ENCODE measurements around the gene PRG3.

The PRG3 gene

DNA sequence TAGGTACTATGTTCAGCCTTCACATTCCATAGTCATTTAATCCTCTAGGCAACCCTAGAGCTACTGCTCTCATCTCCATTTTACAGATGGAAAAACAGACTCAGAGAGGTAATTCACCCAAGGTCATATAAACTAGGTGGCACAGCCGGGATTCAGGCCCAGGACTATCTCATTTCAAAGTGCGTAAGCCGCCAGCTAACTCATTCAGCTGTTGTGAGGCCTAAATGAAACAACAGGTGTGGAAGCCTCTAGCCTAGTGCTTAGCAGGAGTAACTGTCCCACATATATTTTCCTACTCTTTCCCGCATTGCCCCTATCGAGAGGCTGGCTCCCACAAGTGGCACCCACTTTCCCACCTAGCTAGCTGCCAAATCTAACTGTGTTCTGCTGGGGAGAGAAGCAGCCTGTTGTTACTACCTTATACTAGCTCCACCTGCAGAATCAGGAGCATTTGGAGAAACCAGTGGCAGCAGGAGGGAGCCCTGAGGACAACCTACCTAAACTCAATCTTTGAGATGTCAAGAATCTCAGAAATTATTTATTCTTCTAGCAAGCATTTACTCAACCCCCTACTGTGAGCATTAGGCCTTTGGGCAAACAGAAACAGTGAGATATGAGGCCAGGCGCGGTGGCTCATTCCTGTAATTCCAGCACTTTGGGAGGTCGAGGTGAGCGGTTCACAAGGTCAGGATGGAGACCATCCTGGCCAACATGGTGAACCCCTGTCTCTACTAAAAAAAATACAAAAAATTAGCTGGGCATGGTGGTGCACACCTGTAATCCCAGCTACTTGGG is 20.9 kb downstream of the PRG3 start:
- DNase-seq (ENCODE audit: low read depth in 3 of 3) = no peak

DNA sequence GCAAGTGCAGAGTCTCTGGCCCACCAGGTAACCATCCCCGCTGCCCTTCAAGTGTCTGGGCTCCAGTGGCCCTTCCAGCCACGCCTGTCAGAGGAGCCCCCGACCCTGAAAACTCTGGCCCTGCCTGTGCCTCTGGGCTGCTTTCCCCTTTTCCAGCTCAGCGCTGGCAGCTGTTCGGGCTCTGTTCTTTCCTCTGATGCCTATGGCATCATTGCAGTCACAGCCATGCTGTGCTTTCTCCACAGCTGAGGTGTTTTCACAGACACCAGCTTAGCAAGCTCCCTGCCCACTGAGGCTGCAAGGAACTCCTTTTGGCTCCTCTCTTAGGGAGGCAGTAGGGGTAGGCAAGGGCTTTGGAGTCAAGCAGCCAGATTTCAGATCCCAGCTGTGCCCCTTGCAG is 21.6 kb downstream of the PRG3 start:
- DNase-seq (ENCODE audit: low read depth in 3 of 3) = no peak

DNA sequence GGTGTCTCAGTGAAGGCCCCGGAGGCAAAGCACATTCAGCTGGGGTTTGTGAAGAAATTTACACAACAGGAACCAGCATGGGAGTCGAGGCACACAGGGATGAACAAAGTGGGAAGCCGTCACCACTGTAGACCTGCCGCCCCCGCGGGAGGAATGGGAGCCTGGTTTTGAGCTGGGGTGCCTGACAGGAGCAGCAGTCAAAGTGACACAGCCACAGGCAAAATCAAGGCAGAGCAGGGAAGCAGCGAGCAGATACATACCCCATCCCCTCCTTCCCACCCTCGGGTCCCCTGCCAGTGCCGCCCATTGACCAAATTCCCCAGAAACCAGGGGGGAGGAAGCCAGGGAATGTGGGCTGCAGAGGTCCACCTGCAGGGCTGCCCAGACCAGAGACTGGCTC is 22.0 kb downstream of the PRG3 start:
- DNase-seq (ENCODE audit: low read depth in 3 of 3) = no peak

DNA sequence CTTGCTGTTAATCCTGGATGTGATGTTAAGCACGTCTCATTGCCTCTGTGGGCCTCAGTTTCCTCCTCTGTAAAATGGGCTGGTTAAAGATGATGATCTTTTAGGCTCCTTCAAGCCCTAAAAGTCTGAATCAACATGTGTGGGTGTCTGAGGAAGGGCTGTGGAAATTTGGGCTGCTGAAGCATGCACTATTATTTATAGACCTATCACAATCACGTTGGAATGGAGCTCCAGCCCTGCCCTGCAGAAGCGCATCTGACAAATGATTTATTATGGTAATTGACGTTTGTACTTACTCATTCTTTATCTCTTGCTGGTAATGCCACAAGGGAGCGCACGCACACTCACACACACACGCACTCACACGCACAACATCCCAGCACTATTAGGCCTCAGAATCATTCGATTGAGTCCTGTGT is 22.4 kb downstream of the PRG3 start:
- no peak for DNase-seq (ENCODE audit: low read depth in 3 of 3)

DNA sequence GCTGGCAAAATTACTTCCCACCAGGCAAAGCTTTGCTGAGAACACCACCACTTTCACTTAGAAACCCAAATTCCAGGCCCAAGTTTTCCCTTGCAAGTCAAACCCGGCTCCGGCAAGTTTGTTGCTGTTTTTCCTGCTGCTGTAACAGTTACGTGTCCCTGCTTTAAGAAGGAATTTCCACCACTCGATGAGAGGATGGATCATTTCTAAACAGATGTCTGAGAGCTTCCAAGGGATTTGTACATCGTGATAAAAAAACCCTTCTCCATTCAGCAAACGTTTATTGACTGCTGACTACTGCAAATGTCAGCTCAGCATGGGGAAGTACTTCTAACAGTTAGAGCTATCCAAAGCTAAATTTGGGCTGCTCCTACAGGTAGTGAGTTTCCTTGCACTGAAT is 23.1 kb downstream of the PRG3 start:
- DNase-seq (ENCODE audit: low read depth in 3 of 3) = no peak

DNA sequence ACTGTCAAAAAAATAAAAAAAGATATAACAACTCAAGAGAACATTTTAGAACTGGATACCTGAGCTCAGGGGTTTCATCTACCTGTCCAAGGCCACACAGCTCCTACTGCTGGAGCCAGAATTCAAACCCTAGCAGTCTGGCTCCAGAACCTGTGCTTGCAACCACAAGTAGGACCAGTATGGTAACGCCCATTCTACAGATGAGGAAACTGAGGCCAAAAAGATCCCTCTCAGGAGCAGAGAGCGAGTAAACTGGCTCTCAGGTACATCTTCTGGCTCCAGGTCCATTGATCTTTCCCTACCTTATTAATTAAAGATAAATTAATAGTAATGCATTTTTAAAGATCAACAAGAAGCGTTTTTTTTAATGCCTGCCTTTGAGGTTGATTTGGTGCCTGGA is 23.6 kb downstream of the PRG3 start:
- no peak for DNase-seq (ENCODE audit: low read depth in 3 of 3)

DNA sequence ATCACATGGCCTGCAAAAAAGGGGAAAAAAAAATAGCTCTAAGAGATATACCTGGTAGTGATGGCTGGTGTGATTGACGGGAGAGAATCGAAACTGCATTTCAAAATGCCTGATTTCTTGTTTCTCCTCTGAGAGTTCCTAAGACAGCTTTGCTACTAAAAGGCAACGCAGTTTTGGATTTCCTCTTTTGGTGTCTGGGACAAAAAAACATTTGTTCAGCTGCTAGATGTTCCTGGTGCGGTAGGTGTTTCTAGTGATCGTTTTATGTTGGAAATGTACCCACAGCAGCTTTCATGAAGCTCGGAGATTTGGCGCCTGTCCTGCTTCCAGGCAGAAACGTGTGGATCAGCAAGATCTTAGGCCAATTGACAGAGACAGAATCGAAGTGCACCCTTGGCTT is 24.7 kb downstream of the PRG3 start:
- DNase-seq (ENCODE audit: low read depth in 3 of 3) = no peak

DNA sequence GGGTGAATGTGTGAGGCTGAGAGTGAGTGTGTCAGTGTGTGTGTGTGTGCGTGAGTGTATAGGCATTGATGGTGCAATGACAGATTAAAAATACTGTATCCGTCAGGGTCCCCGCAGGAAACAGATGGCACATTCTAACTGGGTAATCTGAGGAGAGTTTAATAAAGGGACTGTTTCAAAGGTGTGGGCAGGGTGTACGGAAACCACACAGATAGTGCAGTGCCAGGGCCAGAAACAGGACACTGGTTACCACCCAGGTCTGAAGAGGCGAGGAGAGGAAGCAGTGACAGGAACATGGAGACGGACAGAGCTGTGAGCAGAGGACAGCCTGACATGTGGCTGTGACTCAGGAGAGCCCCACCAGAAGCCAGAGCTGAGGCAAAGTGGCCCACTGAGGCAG is 26.3 kb downstream of the PRG3 start:
- no peak for DNase-seq (ENCODE audit: low read depth in 3 of 3)

DNA sequence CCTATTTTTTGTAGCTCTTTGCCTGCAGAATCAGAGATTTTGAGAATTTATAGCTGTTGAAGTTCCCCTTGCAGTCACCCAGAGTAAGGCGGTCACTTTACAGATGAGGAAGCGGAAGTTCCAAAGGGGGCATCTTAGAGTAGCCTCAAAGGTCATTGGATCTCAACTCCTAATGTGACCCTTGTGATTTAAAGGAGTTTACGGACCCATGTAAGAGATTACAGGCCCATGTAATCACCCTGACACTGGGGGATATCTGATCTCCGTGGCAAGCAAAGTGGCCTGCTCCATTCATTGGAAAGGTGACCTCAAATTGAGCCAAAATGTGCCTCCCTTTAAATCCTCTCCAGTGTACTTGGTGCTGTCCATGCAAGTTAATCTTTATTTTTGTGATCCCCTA is 27.1 kb downstream of the PRG3 start:
- no peak for DNase-seq (ENCODE audit: low read depth in 3 of 3)

DNA sequence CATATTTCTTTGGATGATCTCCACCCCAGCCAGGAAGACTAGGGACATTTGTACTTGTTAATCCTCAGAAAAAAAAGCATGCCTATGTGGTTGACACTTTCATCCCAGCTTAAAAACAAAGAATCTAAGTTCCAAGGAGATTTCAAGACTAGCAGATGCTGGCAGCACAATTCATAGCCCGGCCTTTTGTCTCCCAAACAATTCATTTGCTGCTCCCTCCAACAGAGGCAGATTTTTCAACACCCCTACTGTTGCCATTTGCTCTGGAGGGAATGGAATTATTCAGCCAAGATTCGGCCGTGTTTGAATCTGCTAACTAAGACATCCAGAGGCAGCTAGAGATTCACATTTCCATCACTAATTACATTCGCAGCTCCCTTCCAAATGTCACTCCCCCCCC is 27.5 kb downstream of the PRG3 start:
- DNase-seq (ENCODE audit: low read depth in 3 of 3) = no peak

DNA sequence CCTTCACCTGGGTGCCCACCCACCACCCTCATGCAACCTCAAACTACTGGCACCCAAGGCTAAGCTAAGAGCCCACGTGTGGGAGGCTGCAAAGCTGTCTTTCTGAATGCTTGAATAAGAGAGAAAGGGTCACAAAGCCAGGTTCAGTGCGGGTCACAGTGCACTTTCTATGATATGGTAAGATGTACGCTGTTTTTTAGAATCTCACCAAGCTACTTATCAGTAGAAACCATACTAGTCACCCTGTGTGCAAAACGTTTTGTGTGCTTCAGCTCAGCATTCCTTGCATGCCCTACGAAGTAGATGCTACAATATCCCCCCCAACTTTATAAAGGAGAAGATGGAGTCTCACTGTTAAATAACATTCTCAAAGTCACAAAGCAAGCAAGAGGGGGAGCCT is 27.9 kb downstream of the PRG3 start:
- DNase-seq (ENCODE audit: low read depth in 3 of 3) = no peak

DNA sequence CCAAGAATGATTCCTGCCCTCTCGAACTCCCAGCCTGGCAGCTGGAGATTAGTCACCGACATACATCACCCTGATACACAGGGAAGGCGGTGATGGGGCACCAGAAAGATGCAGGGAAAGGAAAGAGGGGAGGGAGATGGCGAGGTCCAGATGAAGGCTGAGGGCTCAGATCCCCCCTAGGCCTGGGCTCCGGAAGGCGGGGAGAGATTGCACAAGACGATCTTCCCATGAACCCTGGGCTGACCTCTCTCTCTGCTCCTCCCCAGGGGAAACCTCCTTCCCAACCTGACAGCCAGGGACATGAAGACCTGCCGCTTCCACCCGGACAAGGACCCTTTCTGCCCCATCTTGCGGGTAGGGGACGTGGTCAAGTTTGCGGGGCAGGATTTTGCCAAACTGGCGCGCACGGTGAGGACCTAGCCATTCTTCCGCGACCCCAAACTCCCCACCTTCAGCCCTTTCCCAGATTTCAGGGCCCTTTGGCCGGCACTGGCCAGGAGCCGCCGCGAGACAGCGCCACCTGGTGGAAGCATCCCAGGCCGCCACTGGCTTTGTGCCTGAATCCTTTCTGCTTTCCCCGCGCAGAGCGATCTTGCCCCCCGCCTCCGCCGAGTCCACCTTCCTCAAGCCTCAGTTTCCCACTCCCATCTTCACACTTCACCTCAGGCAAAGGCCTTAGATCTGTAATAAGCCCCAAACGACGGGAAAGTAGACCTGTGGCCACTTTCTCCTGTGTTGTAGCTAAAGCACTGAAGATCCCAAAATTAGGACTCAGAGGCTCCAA is 31.3 kb downstream of the PRG3 start:
- DNase-seq (ENCODE audit: low read depth in 3 of 3) = peak; percentile 33 to 64 (median 33)

DNA sequence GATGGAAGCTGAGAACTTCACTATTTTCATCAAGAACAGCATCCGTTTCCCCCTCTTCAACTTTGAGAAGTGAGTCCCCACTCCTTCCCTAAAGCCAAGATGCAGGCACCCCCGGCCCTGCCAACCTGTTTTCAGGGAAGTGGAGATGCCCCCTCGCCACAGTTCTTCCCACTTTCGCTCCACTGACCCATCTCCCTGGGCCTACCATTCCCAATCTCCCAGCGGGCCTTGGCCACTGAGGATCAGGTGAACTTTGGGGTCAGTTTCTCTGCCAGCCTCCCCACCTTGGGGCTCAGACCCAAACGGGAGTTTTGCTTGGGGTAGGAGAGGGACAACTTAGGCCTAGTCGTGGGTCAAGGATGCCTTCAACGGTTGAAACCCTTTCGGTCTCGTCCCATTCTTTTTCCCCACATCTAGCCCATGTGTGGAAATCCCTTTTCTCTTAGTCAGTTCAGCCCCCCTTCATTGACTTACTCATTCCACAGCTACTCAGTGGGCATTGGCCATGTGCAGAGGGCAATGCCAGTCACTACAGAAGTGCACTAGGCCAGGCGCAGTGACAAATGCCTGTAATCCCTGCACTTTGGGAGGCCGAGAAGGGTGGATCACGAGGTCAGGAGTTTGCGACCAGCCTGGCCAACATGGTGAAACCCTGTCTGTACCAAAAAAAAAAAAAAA is 32.2 kb downstream of the PRG3 start:
- no peak for DNase-seq (ENCODE audit: low read depth in 3 of 3)

DNA sequence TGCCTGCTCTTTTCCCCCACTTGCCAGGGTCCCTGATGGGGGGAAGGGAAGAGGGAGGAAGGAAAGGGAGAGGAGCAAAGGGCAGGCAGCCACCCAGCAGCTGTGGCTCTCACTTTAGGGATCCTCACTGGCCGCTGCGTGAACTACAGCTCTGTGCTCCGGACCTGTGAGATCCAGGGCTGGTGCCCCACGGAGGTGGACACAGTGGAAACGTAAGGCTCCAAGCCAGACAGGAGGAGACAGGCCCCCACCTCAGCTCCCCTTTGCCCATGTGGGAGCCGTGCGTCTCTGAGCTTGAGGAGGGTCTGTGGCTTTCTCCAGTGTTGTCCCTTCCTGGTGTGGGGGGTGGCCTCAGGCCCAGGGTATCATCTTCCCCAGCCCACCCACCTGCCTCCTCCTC is 32.9 kb downstream of the PRG3 start:
- DNase-seq (ENCODE audit: low read depth in 3 of 3) = no peak

DNA sequence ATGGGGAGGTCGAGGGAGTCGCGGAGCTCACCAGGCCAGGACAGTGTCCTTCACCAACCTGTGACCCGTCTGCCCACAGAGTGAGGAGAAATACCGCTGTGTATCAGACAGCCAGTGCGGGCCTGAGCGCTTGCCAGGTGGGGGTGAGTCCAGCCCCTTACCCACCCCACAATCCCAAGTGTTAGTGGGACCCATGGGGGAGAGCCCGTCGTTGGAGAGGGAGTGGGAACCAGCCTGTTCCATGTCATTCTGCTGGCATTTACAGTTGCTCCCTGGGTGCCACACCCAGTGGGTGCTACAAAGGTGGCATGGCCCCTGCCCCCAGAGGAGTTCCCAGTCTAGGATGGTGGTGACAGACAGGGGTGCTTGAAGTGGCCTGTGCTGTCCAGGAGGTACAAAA is 33.6 kb downstream of the PRG3 start:
- DNase-seq (ENCODE audit: low read depth in 3 of 3) = no peak

DNA sequence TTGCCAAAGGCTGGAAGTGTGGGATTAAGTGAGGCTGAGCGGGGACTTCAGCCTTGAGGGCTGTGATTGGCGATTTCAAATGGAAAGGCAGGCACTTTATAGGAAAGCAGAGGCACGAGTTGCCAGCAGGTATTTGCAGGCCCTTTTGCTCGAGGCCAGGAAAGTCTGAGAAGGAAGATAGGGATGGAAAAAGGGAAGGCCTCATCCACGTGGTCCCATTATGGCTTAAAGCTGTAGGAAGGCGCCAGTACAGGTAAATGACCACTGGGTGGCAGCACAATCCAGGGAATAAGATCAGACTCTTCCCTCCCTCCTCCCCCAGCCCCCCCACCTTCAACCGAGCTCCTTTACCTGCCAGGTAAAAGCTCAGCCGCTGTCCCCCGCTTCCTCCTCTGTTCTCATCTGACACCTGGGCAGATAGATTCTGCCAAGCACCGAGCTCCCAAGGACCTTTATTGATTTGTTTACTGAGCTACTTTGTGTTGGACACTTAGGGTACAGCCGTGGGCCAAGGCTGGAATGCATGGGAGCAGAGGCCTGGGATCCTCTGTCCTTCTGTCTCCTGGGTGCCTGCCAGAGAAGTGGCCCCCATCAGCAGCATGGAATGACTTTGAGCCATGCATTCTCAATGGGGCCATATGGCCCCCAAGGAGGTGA is 35.3 kb downstream of the PRG3 start:
- peak; percentile 45 to 67 (median 67) for DNase-seq (ENCODE audit: low read depth in 3 of 3)

DNA sequence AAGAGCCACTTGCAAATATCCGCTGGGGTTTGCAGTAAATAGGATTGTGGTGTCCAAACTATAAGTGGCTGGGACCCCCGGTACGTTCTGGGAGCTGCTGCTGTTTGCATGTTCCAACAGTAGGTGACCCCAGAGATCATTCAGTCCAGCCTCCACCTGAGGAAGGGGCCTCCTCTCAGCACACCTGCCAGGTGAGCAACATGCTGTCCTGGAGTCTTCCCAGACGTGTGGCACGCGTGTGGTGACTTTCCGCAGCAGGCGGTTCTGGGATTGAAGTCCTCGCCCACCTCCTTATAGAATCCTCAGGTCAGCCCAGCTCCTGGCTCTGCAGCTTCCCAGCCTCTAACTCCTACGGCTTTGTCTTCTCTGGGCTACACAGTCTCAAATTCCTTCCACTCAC is 36.1 kb downstream of the PRG3 start:
- no peak for DNase-seq (ENCODE audit: low read depth in 3 of 3)

DNA sequence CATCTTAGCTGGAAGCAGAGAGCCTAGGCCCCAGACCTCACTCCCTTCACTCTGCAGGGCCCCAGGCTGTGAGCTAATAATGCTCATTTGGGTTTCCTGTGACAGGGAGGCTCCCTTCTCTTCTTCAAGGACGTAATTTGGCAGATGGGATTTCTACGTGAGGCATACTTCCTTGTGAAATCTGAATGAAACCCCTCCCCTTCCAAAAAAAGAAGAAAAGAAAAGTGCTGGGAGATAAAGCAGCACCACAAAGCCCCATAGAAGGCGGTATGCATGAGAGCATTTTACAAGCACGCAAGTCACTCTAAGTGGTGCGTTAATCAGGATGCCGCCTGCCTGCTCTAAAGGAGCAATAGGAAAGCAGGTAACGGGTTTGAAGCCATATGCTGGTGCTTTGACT is 37.1 kb downstream of the PRG3 start:
- no peak for DNase-seq (ENCODE audit: low read depth in 3 of 3)

DNA sequence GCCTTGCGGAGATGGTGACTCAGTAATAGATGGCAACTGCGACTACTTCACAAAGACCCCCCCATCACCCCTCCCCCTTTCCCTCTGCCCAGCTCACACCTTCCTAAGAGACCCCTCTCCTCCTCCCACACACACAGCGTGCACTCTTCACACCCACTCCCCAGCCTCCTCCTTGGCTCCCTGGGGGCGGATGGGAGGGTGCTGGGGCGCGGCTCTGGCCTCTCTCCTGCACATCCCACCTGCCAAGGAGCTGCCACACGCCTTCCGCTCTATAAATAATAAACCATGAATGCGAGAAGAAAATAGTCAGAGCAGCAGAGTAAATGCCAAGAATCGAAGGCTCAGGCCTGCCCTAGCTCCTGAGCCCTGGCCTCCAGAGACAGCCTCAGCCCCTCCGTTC is 38.2 kb downstream of the PRG3 start:
- no peak for DNase-seq (ENCODE audit: low read depth in 3 of 3)

DNA sequence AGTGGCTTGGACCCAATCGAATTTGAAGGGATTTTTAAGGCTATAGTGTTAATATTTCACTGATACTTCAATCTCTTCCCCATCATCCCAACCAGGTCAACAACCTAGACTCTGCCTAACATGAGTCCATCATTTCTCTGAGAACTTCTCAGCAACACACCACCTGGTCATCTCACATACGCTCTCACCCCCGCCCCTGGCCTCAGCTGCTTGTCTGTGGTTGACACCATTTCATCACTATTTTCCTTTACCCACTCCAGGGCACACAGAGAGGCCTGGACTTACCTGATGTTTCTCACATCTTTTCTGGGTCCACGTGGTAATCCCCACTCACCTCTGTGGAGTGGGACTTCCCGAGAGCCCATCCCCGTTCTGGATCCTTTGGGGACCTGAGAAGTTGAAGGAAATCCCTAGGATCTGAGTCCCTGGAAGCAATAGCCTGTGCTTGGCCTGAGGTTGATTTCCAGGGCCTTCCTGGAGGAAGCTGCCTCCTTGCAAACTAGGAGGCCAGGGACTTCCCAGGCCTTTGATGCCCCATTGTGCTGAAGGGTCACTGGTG is 39.6 kb downstream of the PRG3 start:
- no peak for DNase-seq (ENCODE audit: low read depth in 3 of 3)

DNA sequence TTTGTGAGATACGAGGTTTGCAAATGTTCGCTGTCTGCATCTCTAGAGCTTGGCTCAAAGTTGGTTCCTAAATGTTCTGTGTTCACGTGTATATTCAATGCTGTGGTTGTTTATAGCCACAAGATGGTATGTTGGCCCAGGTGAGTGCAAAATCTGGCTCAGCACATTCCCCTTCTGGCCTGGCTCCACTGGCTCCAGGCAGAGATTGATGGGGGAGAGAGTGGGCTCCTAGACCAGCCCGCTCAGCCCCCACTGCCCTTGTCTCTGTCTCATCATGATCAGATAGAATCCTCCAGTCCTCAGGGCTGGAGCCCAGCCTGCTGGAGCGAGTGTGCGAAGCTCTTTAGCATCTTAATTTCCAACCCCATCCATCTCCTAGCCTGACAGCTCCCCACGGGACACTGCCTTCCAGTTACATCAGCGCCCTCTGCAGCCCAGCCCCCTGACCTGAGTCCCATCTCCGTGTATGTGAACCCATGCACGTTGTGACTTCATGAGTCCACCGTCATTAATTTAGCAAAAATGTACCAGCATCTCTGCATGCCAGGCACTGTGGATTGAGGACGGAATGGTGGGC is 40.8 kb downstream of the PRG3 start:
- no peak for DNase-seq (ENCODE audit: low read depth in 3 of 3)

DNA sequence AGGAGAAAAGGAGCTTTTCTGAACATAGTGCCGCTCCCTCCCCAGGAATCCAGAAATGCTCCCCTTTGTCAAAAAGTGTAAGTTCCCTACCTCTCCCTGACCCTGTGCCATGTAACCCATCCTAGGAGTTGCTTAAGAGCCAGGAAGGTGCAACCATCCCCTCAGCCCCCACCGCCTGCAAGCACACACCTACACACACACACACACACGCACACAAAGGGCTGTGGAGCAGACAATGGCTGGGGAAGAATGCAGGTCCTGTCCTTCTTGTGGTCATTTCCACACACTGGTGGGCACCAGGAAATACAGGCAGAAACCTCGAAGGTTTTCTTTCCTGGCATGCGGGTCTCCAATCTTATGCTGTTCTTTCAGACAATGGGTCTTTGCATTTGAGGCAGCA is 41.6 kb downstream of the PRG3 start:
- DNase-seq (ENCODE audit: low read depth in 3 of 3) = no peak
